Skeletal muscle tissue (tissue), 4 donors: Measurements from ENCODE around the gene TTN. TPM values are rescaled to one million over a fixed set of nuclear protein-coding genes. Genes with fewer than 3 reads are reported as not detected.
"Not testable (repeated sequence)": the region's sequence is repeated elsewhere in the genome, so short reads cannot be mapped to it uniquely, and the experiment has no call there.

Source experiments
- H3K27ac ChIP-seq: one replicate; pipeline ENCODE4 v1.7.0; 2013; ENCODE audit warnings: mild to moderate bottlenecking, low read depth, low read length, inconsistent platforms
- H3K27me3 ChIP-seq, 3 donors: one replicate each; pipeline ENCODE4 v1.7.0; 2013; ENCODE audit warnings: low read length in 3 of 3; ENCODE audit not compliant: control insufficient read depth in 3 of 3, insufficient read depth in 3 of 3
- H3K36me3 ChIP-seq, 3 donors: one replicate each; pipeline ENCODE4 v1.7.0; 2013; ENCODE audit warnings: low read length in 3 of 3; ENCODE audit not compliant: control insufficient read depth in 3 of 3, insufficient read depth in 3 of 3
- H3K4me1 ChIP-seq, 3 donors: one replicate each; pipeline ENCODE4 v1.7.0; 2013; ENCODE audit warnings: low read length in 3 of 3, mild to moderate bottlenecking in 3 of 3; ENCODE audit not compliant: control insufficient read depth in 3 of 3, insufficient read depth in 3 of 3
- H3K4me3 ChIP-seq, 3 donors: one replicate each; pipeline ENCODE4 v1.7.0; 2013; ENCODE audit warnings: low read length in 3 of 3
- H3K9ac ChIP-seq, 3 donors: one replicate each; pipeline ENCODE4 v1.7.0; 2013; ENCODE audit warnings: low read length in 3 of 3, mild to moderate bottlenecking in 3 of 3, moderate library complexity in 2 of 3, low read depth in 1 of 3
- H3K9me3 ChIP-seq, 3 donors: one replicate each; pipeline ENCODE4 v1.7.0; 2013; ENCODE audit warnings: low read length in 3 of 3; ENCODE audit not compliant: control insufficient read depth in 3 of 3
- total RNA-seq: library from RNA; depleted of rRNA; stranded (reverse); fragments of >200 nt; gene quantifications from one replicate; pipeline ENCODE4 v1.2.3, GENCODE V29; 2014
- donor health status: Osteomylitis.

Gene TTN
- total RNA-seq, 1 donor from 2014 or later, result 2,245 TPM

GRCh38 chr2:178527592-178527991 lies 279.6 kb downstream of the TTN start:
- no peak overlapping the region for H3K27ac ChIP-seq
- no peak overlapping the region for H3K4me3 ChIP-seq

DNA sequence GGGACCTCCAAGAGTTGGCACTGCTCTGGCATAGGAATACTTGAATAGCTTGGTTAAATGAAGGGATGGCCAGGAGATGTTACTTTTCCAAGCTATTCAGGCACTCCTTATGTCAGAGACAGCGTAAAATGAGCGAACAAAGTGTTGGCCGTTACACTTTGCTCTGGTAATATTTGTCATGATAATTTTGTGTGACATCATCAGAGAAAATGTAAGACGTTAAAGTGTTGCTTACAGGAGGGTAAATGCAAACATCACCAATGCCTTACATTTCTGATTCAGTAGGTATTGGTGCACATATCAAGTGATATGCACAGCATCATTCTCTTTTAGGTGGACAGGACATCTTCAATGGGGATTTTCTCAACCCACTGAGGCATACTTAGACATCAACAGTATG lies 281.0 kb downstream of the TTN start:
- no peak overlapping the region for H3K27ac ChIP-seq
- H3K9ac ChIP-seq, result no peak overlapping the region
- peaks cover 45 to 55% (median 53%) of the 10 kb centered on the region in 3 donors for H3K36me3 ChIP-seq
- no peak overlapping the region for H3K4me3 ChIP-seq
- H3K9me3 ChIP-seq, result no peaks in the 10 kb centered on the region
- no peaks in the 10 kb centered on the region for H3K27me3 ChIP-seq
- peaks cover 0 to 11% (median 0%) of the 10 kb centered on the region in 3 donors for H3K4me1 ChIP-seq

More at GRCh38 chr2:178527592-178527991, 279.6 kb downstream of the TTN start:
- Histone ChIP-seq H3K36me3 (peaks cover 58 to 68% (median 67%) of the 10 kb centered on the region in 3 donors), H3K9ac (no peak overlapping the region), H3K27me3 (no peaks in the 10 kb centered on the region), H3K9me3 (no peaks in the 10 kb centered on the region), H3K4me1 (peaks cover 0 to 14% (median 0%) of the 10 kb centered on the region in 3 donors)

GRCh38 chr2:178525460-178525859 lies 281.8 kb downstream of the TTN start:
- H3K4me1 ChIP-seq, H3K9me3 ChIP-seq, H3K27ac ChIP-seq, H3K4me3 ChIP-seq, H3K27me3 ChIP-seq, H3K9ac ChIP-seq: not testable (repeated sequence)
- H3K36me3 ChIP-seq, result peaks cover 37 to 47% (median 45%) of the 10 kb centered on the region in 3 donors

DNA sequence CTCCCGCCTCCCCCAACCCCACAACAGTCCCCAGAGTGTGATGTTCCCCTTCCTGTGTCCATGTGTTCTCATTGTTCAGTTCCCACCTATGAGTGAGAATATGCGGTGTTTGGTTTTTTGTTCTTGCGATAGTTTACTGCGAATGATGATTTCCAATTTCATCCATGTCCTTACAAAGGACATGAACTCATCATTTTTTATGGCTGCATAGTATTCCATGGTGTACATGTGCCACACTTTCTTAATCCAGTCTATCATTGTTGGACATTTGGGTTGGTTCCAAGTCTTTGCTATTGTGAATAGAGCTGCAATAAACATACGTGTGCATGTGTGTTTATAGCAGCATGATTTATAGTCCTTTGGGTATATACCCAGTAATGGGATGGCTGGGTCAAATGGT lies 282.2 kb downstream of the TTN start:
- H3K4me1 ChIP-seq, H3K4me3 ChIP-seq, H3K27me3 ChIP-seq, H3K9me3 ChIP-seq, H3K27ac ChIP-seq, H3K9ac ChIP-seq: not testable (repeated sequence)
- H3K36me3 ChIP-seq, result peaks cover 32 to 43% (median 41%) of the 10 kb centered on the region in 3 donors

DNA sequence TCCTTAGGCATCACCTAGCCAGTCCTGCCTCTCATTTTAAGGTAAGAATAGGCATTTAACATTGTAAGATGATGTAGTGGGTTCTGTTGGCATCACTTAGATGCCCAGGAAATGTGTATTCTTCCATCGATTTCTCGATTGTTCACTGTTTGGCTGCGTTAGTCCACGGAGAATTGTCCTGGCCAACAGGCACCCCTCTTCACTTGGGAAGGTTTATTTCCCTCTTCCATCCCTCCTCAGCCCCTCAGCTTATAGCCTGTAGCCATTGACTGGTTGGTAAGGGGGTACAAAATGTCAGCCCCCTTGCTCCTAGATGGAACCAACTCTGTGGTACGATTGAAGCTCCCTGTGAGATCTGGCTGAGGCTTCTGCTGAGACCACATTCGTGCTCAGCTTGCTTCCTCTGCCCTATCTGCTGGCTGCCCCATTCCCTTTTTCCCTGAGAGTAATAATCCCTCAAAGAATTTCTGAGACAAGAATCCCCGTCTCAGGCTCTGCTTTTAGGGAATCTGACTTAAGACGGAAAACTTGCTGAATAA lies 283.6 kb downstream of the TTN start:
- Histone ChIP-seq H3K27me3 (no peaks in the 10 kb centered on the region), H3K36me3 (peaks cover 26 to 31% (median 27%) of the 10 kb centered on the region in 3 donors), H3K27ac (peak overlapping the region; percentile 49), H3K4me3 (peak overlapping the region; percentile 59 to 83 (median 67)), H3K9ac (peak overlapping the region; percentile 46 to 77 (median 75)), H3K4me1 (peaks cover 0 to 2% (median 0%) of the 10 kb centered on the region in 3 donors), H3K9me3 (no peaks in the 10 kb centered on the region)

DNA sequence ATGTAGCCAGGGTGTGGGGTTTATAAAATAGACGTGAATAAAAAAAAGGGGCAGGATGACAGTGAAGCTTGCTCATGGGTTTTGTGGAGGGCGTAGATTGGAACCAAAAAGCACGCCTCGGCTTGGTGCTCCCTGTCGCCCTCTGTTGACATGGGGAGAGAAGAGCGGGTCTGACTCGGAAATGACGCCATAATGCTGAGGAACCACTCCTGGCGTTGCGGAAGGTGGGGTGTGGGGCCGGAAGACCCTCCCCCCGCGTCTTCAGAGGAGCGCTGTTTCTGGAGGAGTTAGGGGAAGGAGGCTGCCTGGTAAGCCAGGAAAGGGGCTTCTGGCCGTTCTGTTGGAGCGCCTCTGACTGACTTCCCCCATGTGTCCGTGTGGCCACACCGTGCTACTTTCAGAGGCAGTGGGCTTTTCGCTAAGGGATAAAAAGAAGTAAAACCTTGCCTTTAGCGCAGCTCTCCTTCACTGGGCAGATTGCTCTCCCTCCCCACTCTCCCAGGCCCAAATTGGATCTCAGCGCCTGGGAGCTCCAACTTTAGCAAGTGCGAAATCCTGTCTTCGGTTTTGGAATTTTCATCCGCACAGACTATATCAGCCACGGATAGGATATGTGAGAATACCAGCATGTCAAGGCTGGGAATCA lies 284.1 kb downstream of the TTN start:
- Histone ChIP-seq H3K9me3 (no peaks in the 10 kb centered on the region), H3K27me3 (no peaks in the 10 kb centered on the region), H3K36me3 (peaks cover 20 to 30% (median 24%) of the 10 kb centered on the region in 3 donors), H3K9ac (peak overlapping the region; percentile 46 to 77 (median 75)), H3K4me3 (peak overlapping the region; percentile 59 to 83 (median 67)), H3K27ac (peak overlapping the region; percentile 49), H3K4me1 (no peaks in the 10 kb centered on the region)

DNA sequence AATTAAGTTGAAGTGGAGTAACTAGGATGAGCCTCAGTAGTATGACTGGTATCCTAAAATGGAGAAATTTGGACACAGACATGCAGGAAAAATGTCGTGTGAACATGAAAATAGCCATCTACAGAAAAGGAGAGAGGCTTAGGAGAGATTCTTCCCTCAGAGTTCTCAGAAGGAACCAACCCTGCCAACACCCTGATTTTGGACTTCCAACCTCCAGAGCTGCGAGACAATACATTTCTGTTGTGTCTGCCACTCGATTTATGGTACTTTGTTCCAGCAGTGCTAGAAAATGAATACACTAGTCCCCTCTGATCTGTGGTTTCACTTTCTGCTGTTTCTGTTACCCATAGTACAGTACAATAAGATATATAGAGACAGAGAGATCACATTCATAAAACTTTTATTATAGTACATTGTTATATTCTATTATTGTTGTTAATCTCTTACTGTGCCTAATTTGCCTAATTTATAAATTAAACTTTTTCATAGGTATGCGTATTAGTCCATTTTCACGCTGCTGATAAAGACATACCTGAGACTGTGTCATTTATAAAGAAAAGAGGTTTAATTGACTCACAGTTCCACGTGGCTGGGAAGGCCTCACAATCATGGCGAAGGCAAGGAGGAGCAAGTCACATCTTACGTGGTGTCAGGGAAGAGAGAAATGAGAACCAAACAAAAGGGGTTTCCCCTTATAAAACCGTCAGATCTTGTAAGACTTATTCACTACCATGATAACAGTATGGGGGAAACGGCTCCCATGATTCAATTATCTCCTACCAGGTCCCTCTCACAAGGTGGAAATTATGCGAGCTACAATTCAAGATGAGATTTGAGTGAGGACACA lies 285.7 kb downstream of the TTN start:
- H3K9ac ChIP-seq, result no peak overlapping the region
- no peaks in the 10 kb centered on the region for H3K9me3 ChIP-seq
- H3K27ac ChIP-seq, result no peak overlapping the region
- no peak overlapping the region for H3K4me3 ChIP-seq
- H3K4me1 ChIP-seq, result no peaks in the 10 kb centered on the region
- no peaks in the 10 kb centered on the region for H3K27me3 ChIP-seq
- H3K36me3 ChIP-seq, result peaks cover 6 to 15% (median 9%) of the 10 kb centered on the region in 3 donors

- H3K9me3 ChIP-seq, result no peaks in the 10 kb centered on the region
- no peak overlapping the region for H3K27ac ChIP-seq
- H3K4me3 ChIP-seq, result no peak overlapping the region
- no peaks in the 10 kb centered on the region for H3K4me1 ChIP-seq
- no peak overlapping the region for H3K9ac ChIP-seq
- H3K27me3 ChIP-seq, result no peaks in the 10 kb centered on the region
- H3K36me3 ChIP-seq, result peaks cover 0 to 6% (median 6%) of the 10 kb centered on the region in 3 donors
Measured at GRCh38 chr2:178517496-178517895, 289.7 kb downstream of the TTN start.

DNA sequence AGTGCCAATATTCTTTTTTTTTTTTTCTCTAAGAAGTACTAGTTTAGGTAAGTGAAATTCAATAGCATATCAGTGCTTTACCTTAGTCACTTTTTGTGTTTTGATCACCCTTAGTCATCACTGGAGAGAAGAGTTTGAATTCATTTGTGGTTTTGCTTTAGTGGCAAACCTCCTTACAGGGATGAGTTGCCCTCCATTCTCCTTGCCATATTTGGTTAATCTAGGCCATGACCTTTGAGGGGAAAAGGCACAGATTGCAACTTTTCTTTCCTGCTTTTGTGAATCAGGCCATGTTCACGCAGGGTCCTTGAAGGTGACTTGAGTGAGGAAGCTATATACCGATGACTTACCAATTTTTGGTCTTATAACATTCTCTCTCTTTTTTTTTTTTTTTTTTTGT lies 292.6 kb downstream of the TTN start:
- H3K36me3 ChIP-seq, result peaks cover 0 to 11% (median 6%) of the 10 kb centered on the region in 3 donors
- H3K4me3 ChIP-seq, result no peak overlapping the region
- no peak overlapping the region for H3K27ac ChIP-seq
- H3K9me3 ChIP-seq, result no peaks in the 10 kb centered on the region
- H3K9ac ChIP-seq, result no peak overlapping the region
- no peaks in the 10 kb centered on the region for H3K27me3 ChIP-seq
- H3K4me1 ChIP-seq, result no peaks in the 10 kb centered on the region

DNA sequence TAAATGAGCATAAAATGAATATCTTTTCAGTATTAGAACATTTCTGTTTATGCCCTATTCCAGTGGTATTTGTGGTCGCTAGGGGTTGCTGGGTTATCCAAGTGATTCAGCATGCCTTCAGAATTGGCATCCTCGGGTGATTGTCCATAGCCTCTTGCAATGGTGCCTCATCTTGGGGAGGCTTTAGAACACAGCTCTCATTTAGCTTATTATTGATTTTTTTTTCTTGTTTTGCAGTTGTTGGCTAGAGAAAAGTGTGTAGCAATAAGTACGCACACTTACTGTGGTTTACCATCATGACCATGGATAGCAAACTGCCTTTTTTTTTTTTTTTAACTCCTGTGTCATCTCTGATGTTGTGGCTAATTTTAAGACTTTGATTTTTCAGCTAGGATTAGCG lies 293.3 kb downstream of the TTN start:
- Histone ChIP-seq H3K36me3 (peaks cover 0 to 14% (median 6%) of the 10 kb centered on the region in 3 donors), H3K27me3 (no peaks in the 10 kb centered on the region), H3K4me1 (no peaks in the 10 kb centered on the region), H3K27ac (no peak overlapping the region), H3K9ac (no peak overlapping the region), H3K9me3 (no peaks in the 10 kb centered on the region), H3K4me3 (no peak overlapping the region)
